NB4 (cell line): ENCODE results near the gene TUBA4B.

Experiments
- DNase-seq: peaks from one replicate; pipeline ENCODE4 v3.0.0; 2010; ENCODE audit warnings: low read depth
- H3K4me3 ChIP-seq: one replicate; pipeline ENCODE4 v1.5.1; 2011; ENCODE audit warnings: mild to moderate bottlenecking, low read depth, low read length, moderate library complexity
- CTCF ChIP-seq: IDR thresholded peaks from one replicate; pipeline ENCODE4 v1.5.1; 2012; ENCODE audit warnings: low read depth, low read length
- MAX ChIP-seq: IDR thresholded peaks from 2 replicates; pipeline ENCODE4 v1.6.1; 2011; ENCODE audit warnings: low read depth, low read length
- MYC ChIP-seq: IDR thresholded peaks from 2 replicates; pipeline ENCODE4 v1.6.1; 2011; ENCODE audit warnings: low read depth, low read length
- POLR2A ChIP-seq: IDR thresholded peaks from 2 replicates; pipeline ENCODE4 v1.6.1; 2011; ENCODE audit warnings: mild to moderate bottlenecking; ENCODE audit not compliant: insufficient read length; ENCODE audit errors: extremely low read depth

The TUBA4B gene

GRCh38 chr2:219290381-219291171 lies 37.5 kb downstream of the TUBA4B start:
- DNase-seq = no peak
- TF ChIP-seq MYC (no peak), MAX (no peak), POLR2A (no peak), CTCF (no peak)
- H3K4me3 ChIP-seq = no peak overlapping the region

- H3K4me3 ChIP-seq = no peak overlapping the region
- TF ChIP-seq MAX (no peak), MYC (no peak), CTCF (no peak), POLR2A (no peak)
- DNase-seq = no peak
These were observed 38.4 kb downstream of the TUBA4B start for GRCh38 chr2:219291394-219291793.

- no peak overlapping the region for H3K4me3 ChIP-seq
- no peak for DNase-seq
- TF ChIP-seq MYC (no peak), CTCF (no peak), POLR2A (no peak), MAX (no peak)
These were observed 39.0 kb downstream of the TUBA4B start for GRCh38 chr2:219291910-219292490.

GRCh38 chr2:219292616-219293015 lies 39.6 kb downstream of the TUBA4B start:
- no peak overlapping the region for H3K4me3 ChIP-seq
- TF ChIP-seq MAX = no peak
- no peak for TF ChIP-seq CTCF
- TF ChIP-seq MYC = no peak
- no peak for TF ChIP-seq POLR2A
- DNase-seq = no peak

GRCh38 chr2:219293736-219294231 lies 40.7 kb downstream of the TUBA4B start:
- TF ChIP-seq MAX (no peak), MYC (no peak), POLR2A (no peak), CTCF (no peak)
- no peak overlapping the region for H3K4me3 ChIP-seq
- no peak for DNase-seq
